ENCODE results near the gene NCOA6. TPM values are rescaled to one million over a fixed set of nuclear protein-coding genes. Genes with fewer than 3 reads are reported as not detected.

The NCOA6 gene
- total RNA-seq, 1 donor from 2014 or later = 80.7 TPM

DNA sequence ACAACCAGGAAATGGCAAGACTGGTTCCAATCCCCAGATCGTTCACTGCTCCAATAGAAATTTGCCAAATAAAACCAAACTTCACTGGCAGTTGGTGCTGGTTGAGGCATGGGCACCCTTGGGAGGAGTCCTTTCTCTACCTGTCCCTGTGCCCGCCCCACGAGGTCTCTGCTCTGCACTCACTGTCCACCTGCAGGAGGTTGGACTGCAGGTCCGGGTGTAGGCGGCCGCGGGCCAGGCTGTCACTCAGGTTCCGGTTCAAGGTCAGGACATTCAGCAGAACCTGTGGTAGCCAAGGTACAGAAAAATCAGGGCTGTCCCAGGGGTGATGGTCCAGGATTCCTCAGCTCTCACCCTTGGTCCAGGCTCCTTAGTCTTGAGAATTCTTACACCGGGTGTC is 24.3 kb upstream of the NCOA6 start:
- TF ChIP-seq, protein P1, sequence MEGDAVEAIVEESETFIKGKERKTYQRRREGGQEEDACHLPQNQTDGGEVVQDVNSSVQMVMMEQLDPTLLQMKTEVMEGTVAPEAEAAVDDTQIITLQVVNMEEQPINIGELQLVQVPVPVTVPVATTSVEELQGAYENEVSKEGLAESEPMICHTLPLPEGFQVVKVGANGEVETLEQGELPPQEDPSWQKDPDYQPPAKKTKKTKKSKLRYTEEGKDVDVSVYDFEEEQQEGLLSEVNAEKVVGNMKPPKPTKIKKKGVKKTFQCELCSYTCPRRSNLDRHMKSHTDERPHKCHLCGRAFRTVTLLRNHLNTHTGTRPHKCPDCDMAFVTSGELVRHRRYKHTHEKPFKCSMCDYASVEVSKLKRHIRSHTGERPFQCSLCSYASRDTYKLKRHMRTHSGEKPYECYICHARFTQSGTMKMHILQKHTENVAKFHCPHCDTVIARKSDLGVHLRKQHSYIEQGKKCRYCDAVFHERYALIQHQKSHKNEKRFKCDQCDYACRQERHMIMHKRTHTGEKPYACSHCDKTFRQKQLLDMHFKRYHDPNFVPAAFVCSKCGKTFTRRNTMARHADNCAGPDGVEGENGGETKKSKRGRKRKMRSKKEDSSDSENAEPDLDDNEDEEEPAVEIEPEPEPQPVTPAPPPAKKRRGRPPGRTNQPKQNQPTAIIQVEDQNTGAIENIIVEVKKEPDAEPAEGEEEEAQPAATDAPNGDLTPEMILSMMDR (IDR thresholded peaks at IDR 0.05; ENCODE audit: unreplicated experiment) = no peak
- H3K4me3 Mint-ChIP-seq (ENCODE audit: low read depth) = no peak overlapping the region
- H3K36me3 Mint-ChIP-seq (ENCODE audit: insufficient read depth) = peaks cover 11% of the 10 kb centered on the region
- H3K27ac Mint-ChIP-seq = no peak overlapping the region
- H3K4me1 Mint-ChIP-seq (ENCODE audit: low read depth) = no peaks in the 10 kb centered on the region
- no peaks in the 10 kb centered on the region for H3K9me3 Mint-ChIP-seq (ENCODE audit: low read depth)
- no peak for DNase-seq (ENCODE audit: low spot score, unreplicated experiment)
- no peaks in the 10 kb centered on the region for H3K27me3 Mint-ChIP-seq

DNA sequence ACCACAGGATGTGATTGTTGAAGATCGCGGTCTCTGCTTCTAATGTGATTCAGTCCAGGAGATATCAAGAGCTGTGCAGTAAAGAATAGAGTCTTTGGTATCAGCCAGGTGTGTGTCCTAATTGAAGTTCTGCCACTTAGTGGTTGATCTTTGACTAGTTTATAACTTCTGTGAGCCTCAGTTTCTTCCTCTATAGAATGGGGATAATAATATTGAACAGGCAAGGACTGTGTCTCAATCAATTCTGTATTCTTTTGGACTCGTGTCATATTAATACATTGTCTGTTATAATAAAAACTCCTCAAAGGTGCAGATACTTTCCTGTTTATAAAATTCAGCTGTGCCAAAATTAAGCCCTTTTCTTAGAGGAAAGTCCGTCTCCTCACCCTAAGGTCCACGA is 23.1 kb upstream of the NCOA6 start:
- no peak for DNase-seq (ENCODE audit: low spot score, unreplicated experiment)
- Mint-ChIP-seq H3K27me3 (no peaks in the 10 kb centered on the region), H3K4me3 (ENCODE audit: low read depth) (no peak overlapping the region), H3K36me3 (ENCODE audit: insufficient read depth) (peaks cover 11% of the 10 kb centered on the region), H3K9me3 (ENCODE audit: low read depth) (no peaks in the 10 kb centered on the region), H3K27ac (no peak overlapping the region), H3K4me1 (ENCODE audit: low read depth) (no peaks in the 10 kb centered on the region)
- TF ChIP-seq, protein P1 (IDR thresholded peaks at IDR 0.05; ENCODE audit: unreplicated experiment) = no peak

GRCh38 chr20:34843421-34843820 is 18.0 kb upstream of the NCOA6 start:
- no peak overlapping the region for H3K27ac Mint-ChIP-seq
- H3K4me3 Mint-ChIP-seq (ENCODE audit: low read depth) = no peak overlapping the region
- DNase-seq (ENCODE audit: low spot score, unreplicated experiment) = no peak
- no peaks in the 10 kb centered on the region for H3K4me1 Mint-ChIP-seq (ENCODE audit: low read depth)
- H3K36me3 Mint-ChIP-seq (ENCODE audit: insufficient read depth) = peaks cover 5% of the 10 kb centered on the region
- H3K9me3 Mint-ChIP-seq (ENCODE audit: low read depth) = no peaks in the 10 kb centered on the region
- TF ChIP-seq, protein P1 (IDR thresholded peaks at IDR 0.05; ENCODE audit: unreplicated experiment) = no peak
- H3K27me3 Mint-ChIP-seq = peaks cover 3% of the 10 kb centered on the region

DNA sequence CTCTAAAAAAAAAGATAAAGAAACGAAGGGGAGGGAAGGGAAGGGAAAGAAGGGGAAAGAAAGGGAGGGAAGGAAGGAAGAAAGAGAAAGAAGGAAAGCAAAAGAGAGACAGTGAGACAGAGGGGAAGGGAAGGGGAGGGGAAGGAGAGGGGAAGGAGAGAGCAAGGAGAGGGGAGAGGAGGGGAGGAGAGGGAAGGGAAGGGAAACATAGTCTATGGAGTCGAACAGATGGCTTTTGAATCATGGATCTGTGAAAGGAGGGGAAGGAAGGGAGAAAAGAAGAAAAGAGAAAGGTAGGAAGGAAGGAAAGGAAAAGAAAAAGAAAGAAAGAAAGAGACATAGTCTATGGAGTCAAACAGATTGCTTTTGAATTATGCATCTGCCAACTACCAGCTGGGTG is 16.7 kb upstream of the NCOA6 start:
- no peaks in the 10 kb centered on the region for H3K9me3 Mint-ChIP-seq (ENCODE audit: low read depth)
- no peaks in the 10 kb centered on the region for H3K4me1 Mint-ChIP-seq (ENCODE audit: low read depth)
- DNase-seq (ENCODE audit: low spot score, unreplicated experiment) = no peak
- no peak overlapping the region for H3K4me3 Mint-ChIP-seq (ENCODE audit: low read depth)
- H3K36me3 Mint-ChIP-seq (ENCODE audit: insufficient read depth) = peaks cover 4% of the 10 kb centered on the region
- H3K27ac Mint-ChIP-seq = no peak overlapping the region
- peaks cover 3% of the 10 kb centered on the region for H3K27me3 Mint-ChIP-seq
- TF ChIP-seq, protein P1 (IDR thresholded peaks at IDR 0.05; ENCODE audit: unreplicated experiment) = no peak

DNA sequence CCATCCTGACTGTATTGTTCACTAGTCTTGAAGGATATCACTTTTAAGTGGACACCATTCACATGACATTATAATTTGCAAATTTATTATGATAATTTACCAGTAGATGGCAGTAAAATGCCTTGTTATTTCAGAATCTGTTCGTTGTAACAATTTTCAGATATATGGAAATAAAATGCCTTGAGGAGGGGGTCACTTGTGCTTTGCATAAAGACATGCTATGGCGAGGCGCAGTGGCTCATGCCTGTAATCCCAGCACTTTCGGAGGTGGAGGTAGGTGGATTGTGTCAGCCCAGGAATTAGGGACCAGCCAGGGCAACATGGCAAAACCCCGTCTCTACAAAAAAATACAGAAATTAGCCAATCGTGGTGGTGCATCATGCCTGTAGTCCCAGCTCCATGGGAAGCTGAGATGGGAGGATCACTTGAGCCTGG is 9.0 kb upstream of the NCOA6 start:
- DNase-seq (ENCODE audit: low spot score, unreplicated experiment) = no peak
- Mint-ChIP-seq H3K27ac (no peak overlapping the region), H3K9me3 (ENCODE audit: low read depth) (no peaks in the 10 kb centered on the region), H3K4me1 (ENCODE audit: low read depth) (no peaks in the 10 kb centered on the region), H3K4me3 (ENCODE audit: low read depth) (no peak overlapping the region), H3K36me3 (ENCODE audit: insufficient read depth) (peaks cover 1% of the 10 kb centered on the region), H3K27me3 (peaks cover 16% of the 10 kb centered on the region)
- TF ChIP-seq, protein P1 (IDR thresholded peaks at IDR 0.05; ENCODE audit: unreplicated experiment) = peak; percentile 48
